Nephron (organoid): ENCODE data around the gene BDH1.

Experiments used
- H3K27ac Mint-ChIP-seq, 3 experiments: 2 replicates each; pipeline ENCODE4 v1.8.0; 2020; ENCODE audit warnings: mixed read lengths in 3 of 3, mild to moderate bottlenecking in 2 of 3, moderate library complexity in 1 of 3
- H3K27me3 Mint-ChIP-seq: 2 replicates; pipeline ENCODE4 v1.8.0; 2021; ENCODE audit warnings: low read depth, mild to moderate bottlenecking, moderate library complexity, mixed read lengths
- H3K36me3 Mint-ChIP-seq: 2 replicates; pipeline ENCODE4 v1.8.0; 2020; ENCODE audit warnings: low read depth, mixed read lengths
- H3K4me1 Mint-ChIP-seq: 2 replicates; pipeline ENCODE4 v1.8.0; 2020; ENCODE audit warnings: mixed read lengths
- H3K4me3 Mint-ChIP-seq, 3 experiments: 2 replicates each; pipeline ENCODE4 v1.8.0; 2020; ENCODE audit warnings: mild to moderate bottlenecking in 3 of 3, mixed read lengths in 3 of 3, moderate library complexity in 2 of 3
- H3K9me3 Mint-ChIP-seq: 2 replicates; pipeline ENCODE4 v1.8.0; 2020; ENCODE audit warnings: mixed read lengths
- TF ChIP-seq, protein P1 (sequence below), 3 experiments: fragments of 200-600 bp; sonication (generic); IDR thresholded peaks; one replicate each; pipeline ENCODE4 v1.5.0; 2021; ENCODE audit warnings: antibody characterized with exemption in 3 of 3; ENCODE audit not compliant: unreplicated experiment in 3 of 3

The BDH1 gene

DNA sequence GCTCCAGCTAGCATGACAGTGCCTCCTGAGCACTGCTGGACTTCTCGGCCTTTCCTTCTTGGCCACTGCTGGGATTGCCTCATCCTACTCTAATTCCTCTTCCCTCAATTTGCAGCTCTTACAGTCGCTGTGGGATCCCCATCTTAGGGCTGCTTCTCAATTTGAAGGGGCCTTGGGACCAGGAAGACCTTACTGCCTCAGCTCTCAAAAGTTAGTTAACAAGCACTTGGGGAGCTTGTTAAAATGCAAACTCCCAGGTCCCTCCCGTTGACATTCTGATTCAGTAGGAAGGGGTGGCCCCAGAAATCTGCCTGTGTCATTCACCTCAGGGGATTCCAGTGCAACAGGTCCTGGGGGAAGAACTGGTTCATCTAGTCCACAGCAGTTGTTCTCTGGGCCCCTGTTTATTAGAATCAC is 14.8 kb downstream of the BDH1 start:
- no peaks in the 10 kb centered on the region for H3K36me3 Mint-ChIP-seq
- no peak overlapping the region for H3K27ac Mint-ChIP-seq
- TF ChIP-seq, protein P1, sequence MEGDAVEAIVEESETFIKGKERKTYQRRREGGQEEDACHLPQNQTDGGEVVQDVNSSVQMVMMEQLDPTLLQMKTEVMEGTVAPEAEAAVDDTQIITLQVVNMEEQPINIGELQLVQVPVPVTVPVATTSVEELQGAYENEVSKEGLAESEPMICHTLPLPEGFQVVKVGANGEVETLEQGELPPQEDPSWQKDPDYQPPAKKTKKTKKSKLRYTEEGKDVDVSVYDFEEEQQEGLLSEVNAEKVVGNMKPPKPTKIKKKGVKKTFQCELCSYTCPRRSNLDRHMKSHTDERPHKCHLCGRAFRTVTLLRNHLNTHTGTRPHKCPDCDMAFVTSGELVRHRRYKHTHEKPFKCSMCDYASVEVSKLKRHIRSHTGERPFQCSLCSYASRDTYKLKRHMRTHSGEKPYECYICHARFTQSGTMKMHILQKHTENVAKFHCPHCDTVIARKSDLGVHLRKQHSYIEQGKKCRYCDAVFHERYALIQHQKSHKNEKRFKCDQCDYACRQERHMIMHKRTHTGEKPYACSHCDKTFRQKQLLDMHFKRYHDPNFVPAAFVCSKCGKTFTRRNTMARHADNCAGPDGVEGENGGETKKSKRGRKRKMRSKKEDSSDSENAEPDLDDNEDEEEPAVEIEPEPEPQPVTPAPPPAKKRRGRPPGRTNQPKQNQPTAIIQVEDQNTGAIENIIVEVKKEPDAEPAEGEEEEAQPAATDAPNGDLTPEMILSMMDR (IDR thresholded peaks at IDR 0.05; ENCODE audit: unreplicated experiment in 3 of 3), result no peak
- no peaks in the 10 kb centered on the region for H3K9me3 Mint-ChIP-seq
- H3K4me1 Mint-ChIP-seq, result peaks cover 18% of the 10 kb centered on the region
- H3K4me3 Mint-ChIP-seq, result no peak overlapping the region
- peaks cover 13% of the 10 kb centered on the region for H3K27me3 Mint-ChIP-seq

DNA sequence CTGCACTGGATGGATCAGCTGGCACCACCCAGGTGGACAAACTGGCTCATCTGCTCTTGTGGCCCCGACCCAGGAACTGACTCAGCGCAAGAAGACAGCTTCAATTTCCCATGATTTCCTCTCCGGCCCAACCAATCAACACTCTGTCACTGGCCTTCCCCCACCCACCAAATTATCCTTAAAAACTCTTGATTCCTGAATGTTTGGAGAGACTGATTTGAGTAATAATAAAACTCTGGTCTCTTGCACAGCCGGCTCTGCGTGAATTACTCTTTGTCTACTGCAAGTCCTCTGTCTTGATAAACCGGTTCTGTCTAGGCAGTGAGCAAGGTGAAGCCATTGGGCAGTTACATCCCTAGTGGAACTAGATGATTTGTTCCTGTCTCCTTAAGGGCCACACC is 16.1 kb downstream of the BDH1 start:
- no peaks in the 10 kb centered on the region for H3K9me3 Mint-ChIP-seq
- H3K4me3 Mint-ChIP-seq, result no peak overlapping the region
- no peaks in the 10 kb centered on the region for H3K36me3 Mint-ChIP-seq
- TF ChIP-seq, protein P1 (IDR thresholded peaks at IDR 0.05; ENCODE audit: unreplicated experiment in 3 of 3), result no peak
- H3K27me3 Mint-ChIP-seq, result peaks cover 9% of the 10 kb centered on the region
- peaks cover 12% of the 10 kb centered on the region for H3K4me1 Mint-ChIP-seq
- peak overlapping the region in 1 of 3 experiments; percentile 64 for H3K27ac Mint-ChIP-seq

GRCh38 chr3:197533927-197534725 is 21.6 kb downstream of the BDH1 start:
- Mint-ChIP-seq H3K9me3 (no peaks in the 10 kb centered on the region), H3K4me1 (no peaks in the 10 kb centered on the region), H3K4me3 (no peak overlapping the region), H3K27ac (no peak overlapping the region), H3K36me3 (no peaks in the 10 kb centered on the region), H3K27me3 (no peaks in the 10 kb centered on the region)
- TF ChIP-seq, protein P1 (IDR thresholded peaks at IDR 0.05; ENCODE audit: unreplicated experiment in 3 of 3), result no peak

DNA sequence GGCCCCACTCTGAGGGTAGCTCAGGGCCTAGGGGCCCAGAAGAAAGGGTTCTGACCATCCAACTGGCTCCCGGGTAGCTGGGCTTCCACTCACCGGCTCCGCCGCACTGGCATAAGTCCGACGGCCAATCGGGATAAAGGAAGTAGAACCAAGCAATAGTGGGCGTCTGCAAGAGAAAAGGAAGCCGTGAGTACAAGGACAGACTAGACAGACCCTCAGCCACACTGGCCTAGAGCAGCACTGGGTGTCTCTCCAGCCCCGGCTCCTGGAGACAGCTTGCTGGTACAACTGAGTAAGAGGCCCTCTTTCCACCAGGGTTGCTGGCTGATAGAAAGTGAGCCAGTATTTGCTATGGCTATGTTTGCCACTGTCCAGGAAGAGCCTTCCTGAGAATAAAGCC is 22.4 kb downstream of the BDH1 start:
- no peaks in the 10 kb centered on the region for H3K9me3 Mint-ChIP-seq
- no peaks in the 10 kb centered on the region for H3K36me3 Mint-ChIP-seq
- H3K27ac Mint-ChIP-seq, result no peak overlapping the region
- H3K4me1 Mint-ChIP-seq, result no peaks in the 10 kb centered on the region
- TF ChIP-seq, protein P1 (IDR thresholded peaks at IDR 0.05; ENCODE audit: unreplicated experiment in 3 of 3), result no peak
- H3K4me3 Mint-ChIP-seq, result no peak overlapping the region
- no peaks in the 10 kb centered on the region for H3K27me3 Mint-ChIP-seq

DNA sequence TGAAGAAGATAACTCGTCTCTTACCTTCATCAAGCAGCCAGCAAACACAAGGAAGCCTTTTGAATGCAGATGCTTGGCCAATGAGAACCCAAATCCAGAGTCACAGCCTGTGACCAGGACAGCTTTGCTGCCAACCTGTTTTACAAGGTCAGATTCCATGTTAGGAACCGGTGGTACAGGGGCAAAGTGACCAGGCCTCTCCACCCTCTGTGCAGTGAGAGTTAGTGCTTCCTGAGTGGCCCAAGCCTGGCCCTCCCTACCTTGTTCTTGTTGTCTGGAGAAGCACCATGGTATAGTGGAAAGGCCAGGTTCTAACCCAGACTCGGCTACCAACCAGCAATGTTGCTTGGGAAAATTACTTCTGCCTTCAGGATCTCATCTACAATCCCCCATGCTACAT is 23.4 kb downstream of the BDH1 start:
- peaks cover 4% of the 10 kb centered on the region for H3K36me3 Mint-ChIP-seq
- no peak overlapping the region for H3K27ac Mint-ChIP-seq
- H3K27me3 Mint-ChIP-seq, result peaks cover 5% of the 10 kb centered on the region
- no peaks in the 10 kb centered on the region for H3K9me3 Mint-ChIP-seq
- no peaks in the 10 kb centered on the region for H3K4me1 Mint-ChIP-seq
- H3K4me3 Mint-ChIP-seq, result no peak overlapping the region
- TF ChIP-seq, protein P1 (IDR thresholded peaks at IDR 0.05; ENCODE audit: unreplicated experiment in 3 of 3), result no peak

DNA sequence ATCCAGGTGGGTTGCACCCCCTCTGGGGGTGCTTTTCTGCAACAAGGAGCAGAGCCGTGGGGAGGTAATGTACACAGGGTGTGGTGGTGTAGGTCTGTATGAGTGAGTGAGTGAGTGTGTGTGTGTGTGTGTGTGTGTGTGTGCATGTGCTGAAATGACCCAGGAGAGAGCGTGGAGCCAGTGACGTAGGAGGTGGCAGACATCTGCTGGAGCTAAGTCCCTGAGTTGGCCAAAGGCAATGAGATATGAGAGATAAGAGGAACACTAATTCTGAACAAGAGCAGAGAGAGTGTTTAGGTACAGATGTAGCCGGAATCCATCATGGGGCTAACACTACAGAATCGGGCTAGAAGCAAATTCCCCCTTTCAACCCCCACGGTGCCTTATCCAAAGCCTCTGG is 27.6 kb downstream of the BDH1 start:
- no peaks in the 10 kb centered on the region for H3K4me1 Mint-ChIP-seq
- H3K36me3 Mint-ChIP-seq, result peaks cover 4% of the 10 kb centered on the region
- peaks cover 21% of the 10 kb centered on the region for H3K27me3 Mint-ChIP-seq
- no peak overlapping the region for H3K27ac Mint-ChIP-seq
- TF ChIP-seq, protein P1 (IDR thresholded peaks at IDR 0.05; ENCODE audit: unreplicated experiment in 3 of 3), result no peak
- no peak overlapping the region for H3K4me3 Mint-ChIP-seq
- H3K9me3 Mint-ChIP-seq, result no peaks in the 10 kb centered on the region
